Measurements from ENCODE around the gene C19orf53. TPM values are rescaled to one million over a fixed set of nuclear protein-coding genes. Genes with fewer than 3 reads are reported as not detected.
"Not testable (repeated sequence)": the region's sequence is repeated elsewhere in the genome, so short reads cannot be mapped to it uniquely, and the experiment has no call there.

C19orf53 gene
- total RNA-seq, 2 donors from 2014 or later: 48.5 to 82.6 TPM

DNA sequence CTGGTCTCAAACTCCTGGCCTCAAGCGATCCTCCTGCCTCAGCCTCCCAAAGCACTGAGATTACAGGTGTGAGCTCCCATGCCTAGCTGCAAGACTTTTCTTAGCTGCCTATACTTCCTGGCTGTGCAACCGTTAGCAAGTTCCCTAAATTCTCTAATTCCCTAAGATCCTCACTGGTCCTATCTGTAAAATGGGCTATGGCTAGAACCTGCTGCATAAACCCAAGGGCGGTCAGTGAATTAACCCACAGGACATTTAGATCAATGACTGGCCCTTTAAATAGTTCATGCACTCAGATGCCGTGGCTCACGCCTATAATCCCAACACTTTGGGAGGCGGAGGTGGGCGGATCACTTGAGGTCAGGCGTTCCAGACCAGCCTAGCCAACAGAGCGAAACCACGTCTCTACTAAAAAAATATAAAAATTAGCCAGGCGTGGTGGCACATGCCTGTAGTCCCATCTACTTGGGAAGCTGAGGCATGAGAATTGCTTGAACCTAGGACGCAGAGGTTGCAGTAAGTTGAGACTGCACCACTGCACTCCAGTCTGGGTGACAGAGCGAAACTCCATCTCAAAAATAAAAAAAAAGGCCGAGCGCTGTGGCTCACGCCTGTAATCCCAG is 4.1 kb upstream of the C19orf53 start:
- intact Hi-C loops (cut with DNase I): no loop called here
- DNase-seq: no peak
- Histone ChIP-seq H3K9ac (ENCODE audit: low read depth in 2 of 2, low read length in 2 of 2) (no peak overlapping the region), H3K9me3 (no peaks in the 10 kb centered on the region), H3K27ac (no peak overlapping the region), H3K27me3 (no peaks in the 10 kb centered on the region), H3K4me1 (no peaks in the 10 kb centered on the region), H3K36me3 (no peaks in the 10 kb centered on the region), H3K4me3 (no peak overlapping the region)
- TF ChIP-seq CTCF (IDR thresholded peaks at IDR 0.05): no peak

DNA sequence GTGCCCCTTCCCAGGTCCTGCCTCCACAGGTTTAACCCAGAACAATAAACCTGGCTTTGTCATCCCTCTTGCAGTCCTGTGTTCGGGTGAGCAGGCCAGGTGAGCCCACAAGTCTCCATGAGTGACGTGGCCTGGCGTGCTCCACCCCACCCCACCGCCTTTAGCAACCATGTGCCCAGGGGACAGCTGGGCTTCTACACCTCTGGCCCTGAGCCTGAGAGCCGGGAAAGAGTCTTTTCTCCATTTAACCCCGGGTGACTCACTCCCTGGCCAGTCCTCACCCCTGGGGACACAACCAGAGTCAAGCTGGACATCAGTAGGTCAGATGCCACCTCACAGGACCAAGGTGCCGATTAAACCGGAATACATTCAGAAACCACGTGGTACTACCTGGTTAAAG is 4.1 kb downstream of the C19orf53 start:
- Histone ChIP-seq H3K4me1 (peaks cover 5% of the 10 kb centered on the region), H3K4me3 (no peak overlapping the region), H3K27me3 (no peaks in the 10 kb centered on the region), H3K9me3 (no peaks in the 10 kb centered on the region), H3K27ac (no peak overlapping the region), H3K9ac (ENCODE audit: low read depth in 2 of 2, low read length in 2 of 2) (no peak overlapping the region), H3K36me3 (peaks cover 6% of the 10 kb centered on the region)
- intact Hi-C loops (cut with DNase I): no loop called here
- no peak for TF ChIP-seq CTCF (IDR thresholded peaks at IDR 0.05)
- no peak for DNase-seq

GRCh38 chr19:13778847-13779246 is 4.6 kb downstream of the C19orf53 start:
- intact Hi-C loops (cut with DNase I): no loop called here
- Histone ChIP-seq H3K9ac (ENCODE audit: low read depth in 2 of 2, low read length in 2 of 2) (no peak overlapping the region), H3K9me3 (no peaks in the 10 kb centered on the region), H3K4me1 (peaks cover 5% of the 10 kb centered on the region), H3K27ac (no peak overlapping the region), H3K27me3 (no peaks in the 10 kb centered on the region), H3K36me3 (peaks cover 6% of the 10 kb centered on the region), H3K4me3 (no peak overlapping the region)
- no peak for TF ChIP-seq CTCF (IDR thresholded peaks at IDR 0.05)
- DNase-seq: no peak

DNA sequence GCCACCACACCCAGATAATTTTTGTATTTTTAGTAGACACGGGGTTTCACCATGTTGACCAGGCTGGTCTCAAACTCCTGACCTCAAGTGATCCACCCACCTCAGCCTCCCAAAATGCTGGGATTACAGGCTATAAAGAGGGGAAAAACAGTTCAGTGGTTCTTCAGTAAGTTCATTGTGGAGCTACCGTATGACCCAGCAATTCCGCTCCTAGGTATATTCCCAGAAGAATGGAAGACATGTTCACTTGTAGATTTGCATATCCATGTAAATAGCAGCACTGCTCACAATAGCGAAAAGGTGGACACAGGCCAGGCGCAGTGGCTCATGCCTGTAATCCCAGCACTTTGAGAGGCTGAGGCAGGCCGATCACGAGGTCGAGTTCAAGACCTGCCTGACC is 5.5 kb downstream of the C19orf53 start:
- H3K36me3 ChIP-seq; intact Hi-C loops (cut with DNase I); H3K27me3 ChIP-seq; H3K4me1 ChIP-seq; H3K4me3 ChIP-seq; H3K9me3 ChIP-seq; H3K27ac ChIP-seq; DNase-seq; H3K9ac ChIP-seq (ENCODE audit: low read depth in 2 of 2, low read length in 2 of 2): not testable (repeated sequence)

DNA sequence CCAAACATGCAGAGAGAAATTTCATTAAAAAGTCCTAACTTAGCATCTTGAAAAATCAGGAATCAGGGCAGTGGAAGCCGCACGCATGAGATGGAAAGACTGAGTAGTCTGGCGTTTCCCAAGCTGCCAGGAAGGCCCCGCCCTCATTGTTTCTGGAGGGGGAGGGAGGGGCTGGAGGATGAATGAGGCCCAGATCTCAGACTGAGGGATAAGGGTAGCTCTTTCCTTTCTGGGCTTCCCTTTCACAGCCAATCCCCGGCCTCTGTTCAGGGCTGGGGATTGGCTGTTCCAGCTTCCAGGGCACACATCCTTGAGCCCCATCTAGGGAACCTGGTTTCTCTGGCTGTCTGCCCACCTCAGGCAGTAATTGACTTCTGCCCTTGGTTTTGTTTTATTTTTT is 7.3 kb downstream of the C19orf53 start:
- Histone ChIP-seq H3K4me3 (no peak overlapping the region), H3K27me3 (no peaks in the 10 kb centered on the region), H3K27ac (peak overlapping the region; percentile 23), H3K36me3 (peaks cover 6% of the 10 kb centered on the region), H3K4me1 (no peaks in the 10 kb centered on the region), H3K9ac (ENCODE audit: low read depth in 2 of 2, low read length in 2 of 2) (no peak overlapping the region), H3K9me3 (no peaks in the 10 kb centered on the region)
- intact Hi-C loops (cut with DNase I): no loop called here
- DNase-seq: peak; percentile 83
- TF ChIP-seq CTCF (IDR thresholded peaks at IDR 0.05): no peak

DNA sequence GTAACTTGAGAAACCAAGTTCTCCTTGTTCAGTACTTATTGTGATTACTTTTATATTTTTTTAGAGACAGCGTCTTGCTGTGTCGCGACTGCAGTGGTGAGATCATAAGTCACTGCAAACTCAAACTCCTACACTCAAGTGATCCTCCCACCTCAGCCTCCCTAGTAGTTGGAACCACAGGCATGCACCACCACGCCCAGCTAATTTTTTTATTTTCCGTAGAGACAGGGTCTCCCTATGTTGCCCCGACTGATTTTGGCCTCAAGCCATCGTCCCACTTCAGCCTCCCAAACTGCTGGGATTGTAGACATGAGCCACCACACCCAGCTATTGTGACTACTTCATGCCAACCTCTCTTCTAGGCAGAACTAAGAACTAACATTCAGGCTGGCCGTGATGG is 8.3 kb downstream of the C19orf53 start:
- Histone ChIP-seq H3K4me1 (no peaks in the 10 kb centered on the region), H3K9me3 (no peaks in the 10 kb centered on the region), H3K4me3 (no peak overlapping the region), H3K9ac (ENCODE audit: low read depth in 2 of 2, low read length in 2 of 2) (no peak overlapping the region), H3K27me3 (no peaks in the 10 kb centered on the region), H3K27ac (no peak overlapping the region), H3K36me3 (peaks cover 6% of the 10 kb centered on the region)
- intact Hi-C loops (cut with DNase I): no loop called here
- DNase-seq: peak; percentile 32
- TF ChIP-seq CTCF (IDR thresholded peaks at IDR 0.05): no peak

Measured in colonic mucosa (tissue), 4 donors.